K562 (cell line): ENCODE data around the gene IL27RA. TPM values are rescaled to one million over a fixed set of nuclear protein-coding genes. Genes with fewer than 3 reads are reported as not detected.

Experiments
- CBX2 ChIP-seq: fragments of 200-600 bp; sonication (generic); IDR thresholded peaks from one replicate; pipeline ENCODE4 v1.6.1; 2012; ENCODE audit warnings: mild to moderate bottlenecking, low read length, inconsistent platforms; ENCODE audit not compliant: insufficient read depth, poor library complexity, severe bottlenecking
- FOXM1 ChIP-seq, 2 experiments: fragments of 450-650 bp in 1 of 2; sonication (generic) in 1 of 2; formaldehyde crosslinking in 1 of 2; IDR thresholded peaks; 2 replicates each; pipeline versions ENCODE4 v1.6.1 to v1.9.0; 2017 to 2022; ENCODE audit warnings: low read depth in 2 of 2, mild to moderate bottlenecking in 2 of 2, missing genetic modification reagents in 1 of 2, moderate library complexity in 1 of 2
- U2AF2 ChIP-seq: fragments of 200-400 bp; formaldehyde crosslinking; optimal IDR thresholded peaks from 2 replicates; pipeline ENCODE3; 2017; ENCODE audit warnings: low read depth, mild to moderate bottlenecking, low read length
- ZNF121 ChIP-seq: sonication (generic); formaldehyde crosslinking; conservative IDR thresholded peaks from 2 replicates; pipeline ENCODE4 v1.8.0; 2022; ENCODE audit warnings: missing genetic modification reagents
- polyA plus RNA-seq, 8 experiments: library from polyadenylated mRNA; depleted of rRNA in 4 of 8; stranded (reverse) in 5 of 8; unstranded in 3 of 8; fragments of >200 nt; fragmentation: Nextera tagmentation in 2 of 8; fragmentation: Illumina TruSeq in 1 of 8; extraction: Ambion mirVana in 2 of 8; extraction: Trizol in 1 of 8; gene quantifications; 2 replicates each; pipeline versions ENCODE4 v1.2.1 to v1.2.3, GENCODE V29; 2011 to 2014; ENCODE audit warnings: inconsistent platforms in 1 of 8, missing spikeins in 1 of 8
- total RNA-seq, 7 experiments: library from RNA; depleted of rRNA in 6 of 7; stranded (reverse); fragments of >200 nt in 6 of 7; fragmentation: Illumina TruSeq in 2 of 7; extraction: Trizol in 2 of 7; gene quantifications; 2 replicates each; pipeline versions ENCODE4 v1.2.1 to v1.2.3, GENCODE V29; 2011 to 2021; ENCODE audit warnings: low replicate concordance in 1 of 7
- TF ChIP-seq, protein P1 (sequence below), 3 experiments: IDR thresholded peaks in 2 of 3; conservative IDR thresholded peaks in 1 of 3; 2 replicates each; pipeline ENCODE4 v1.5.1; 2011 to 2012; ENCODE audit warnings: low read length in 3 of 3, mild to moderate bottlenecking in 3 of 3, control low read depth in 2 of 3, improper control_type of control experiment in 1 of 3, inconsistent platforms in 1 of 3, low read depth in 1 of 3, mixed read lengths in 1 of 3, moderate library complexity in 1 of 3; ENCODE audit not compliant: insufficient read depth in 2 of 3
- TF ChIP-seq, protein P2 (sequence below): IDR thresholded peaks from 2 replicates; pipeline ENCODE4 v1.6.1; 2014; ENCODE audit warnings: antibody characterized with exemption

Gene IL27RA
- total and polyA plus RNA-seq, 9 of the 15 experiments (the other 6 are each of a cell fraction or from before 2014, with no cell fraction given) = 1.9 to 15.9 (median 12.0) TPM

DNA sequence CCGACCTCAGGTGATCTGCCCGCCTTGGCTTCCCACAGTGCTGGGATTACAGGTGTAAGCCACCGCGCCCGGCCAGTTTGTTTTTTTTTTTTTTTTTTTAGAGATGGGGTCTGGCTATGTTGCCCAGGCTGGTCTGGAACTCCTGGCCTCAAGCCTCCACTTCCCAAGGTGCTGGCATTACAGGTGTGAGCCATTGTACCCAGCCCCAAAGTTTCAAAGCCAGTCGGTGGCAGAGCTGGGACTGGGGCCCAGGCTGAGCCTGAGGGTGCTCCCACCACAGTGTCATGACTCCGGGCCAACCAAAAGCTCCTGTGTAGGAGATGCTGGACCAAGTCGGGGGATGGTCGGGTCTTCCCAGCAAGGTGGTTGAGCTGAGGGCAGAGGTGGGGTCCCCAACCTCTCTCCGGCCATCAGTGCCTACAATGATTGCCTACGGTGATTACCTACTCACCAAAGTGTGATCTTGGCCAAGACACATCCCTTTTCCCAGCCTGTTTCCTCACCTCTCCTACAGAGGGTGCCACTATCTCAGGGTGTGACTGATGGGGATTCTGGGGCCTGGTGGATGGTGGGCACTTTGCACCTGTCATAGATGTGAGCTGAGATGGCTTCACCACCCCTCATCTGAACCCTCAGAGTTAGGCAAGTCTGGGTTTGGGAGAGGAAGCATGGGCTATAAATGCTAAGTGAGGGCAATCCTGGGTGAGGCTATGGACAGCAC, 64.9 kb downstream of the IL27RA start (continued):
- TF ChIP-seq, protein P1, sequence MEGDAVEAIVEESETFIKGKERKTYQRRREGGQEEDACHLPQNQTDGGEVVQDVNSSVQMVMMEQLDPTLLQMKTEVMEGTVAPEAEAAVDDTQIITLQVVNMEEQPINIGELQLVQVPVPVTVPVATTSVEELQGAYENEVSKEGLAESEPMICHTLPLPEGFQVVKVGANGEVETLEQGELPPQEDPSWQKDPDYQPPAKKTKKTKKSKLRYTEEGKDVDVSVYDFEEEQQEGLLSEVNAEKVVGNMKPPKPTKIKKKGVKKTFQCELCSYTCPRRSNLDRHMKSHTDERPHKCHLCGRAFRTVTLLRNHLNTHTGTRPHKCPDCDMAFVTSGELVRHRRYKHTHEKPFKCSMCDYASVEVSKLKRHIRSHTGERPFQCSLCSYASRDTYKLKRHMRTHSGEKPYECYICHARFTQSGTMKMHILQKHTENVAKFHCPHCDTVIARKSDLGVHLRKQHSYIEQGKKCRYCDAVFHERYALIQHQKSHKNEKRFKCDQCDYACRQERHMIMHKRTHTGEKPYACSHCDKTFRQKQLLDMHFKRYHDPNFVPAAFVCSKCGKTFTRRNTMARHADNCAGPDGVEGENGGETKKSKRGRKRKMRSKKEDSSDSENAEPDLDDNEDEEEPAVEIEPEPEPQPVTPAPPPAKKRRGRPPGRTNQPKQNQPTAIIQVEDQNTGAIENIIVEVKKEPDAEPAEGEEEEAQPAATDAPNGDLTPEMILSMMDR (IDR thresholded peaks at IDR 0.05 in 2 of 3, conservative IDR thresholded peaks at IDR 0.05 in 1 of 3; ENCODE audit: insufficient read depth in 2 of 3, low read depth in 1 of 3, low read length in 3 of 3) = peak in 1 of 3 experiments; percentile 25; a peak in 1 of 6 replicates
- TF ChIP-seq, protein P2, sequence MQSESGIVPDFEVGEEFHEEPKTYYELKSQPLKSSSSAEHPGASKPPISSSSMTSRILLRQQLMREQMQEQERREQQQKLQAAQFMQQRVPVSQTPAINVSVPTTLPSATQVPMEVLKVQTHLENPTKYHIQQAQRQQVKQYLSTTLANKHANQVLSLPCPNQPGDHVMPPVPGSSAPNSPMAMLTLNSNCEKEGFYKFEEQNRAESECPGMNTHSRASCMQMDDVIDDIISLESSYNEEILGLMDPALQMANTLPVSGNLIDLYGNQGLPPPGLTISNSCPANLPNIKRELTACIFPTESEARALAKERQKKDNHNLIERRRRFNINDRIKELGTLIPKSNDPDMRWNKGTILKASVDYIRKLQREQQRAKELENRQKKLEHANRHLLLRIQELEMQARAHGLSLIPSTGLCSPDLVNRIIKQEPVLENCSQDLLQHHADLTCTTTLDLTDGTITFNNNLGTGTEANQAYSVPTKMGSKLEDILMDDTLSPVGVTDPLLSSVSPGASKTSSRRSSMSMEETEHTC = no peak
- TF ChIP-seq U2AF2 (no peak), ZNF121 (CRISPR knock-in tag) (peak; percentile 97), FOXM1 (IDR thresholded peaks at IDR 0.05; ENCODE audit: low read depth) (no peak), FOXM1 (CRISPR knock-in tag; IDR thresholded peaks at IDR 0.05; ENCODE audit: low read depth) (no peak), CBX2 (no peak)
